ENCODE data around the gene NOLC1.

DNA sequence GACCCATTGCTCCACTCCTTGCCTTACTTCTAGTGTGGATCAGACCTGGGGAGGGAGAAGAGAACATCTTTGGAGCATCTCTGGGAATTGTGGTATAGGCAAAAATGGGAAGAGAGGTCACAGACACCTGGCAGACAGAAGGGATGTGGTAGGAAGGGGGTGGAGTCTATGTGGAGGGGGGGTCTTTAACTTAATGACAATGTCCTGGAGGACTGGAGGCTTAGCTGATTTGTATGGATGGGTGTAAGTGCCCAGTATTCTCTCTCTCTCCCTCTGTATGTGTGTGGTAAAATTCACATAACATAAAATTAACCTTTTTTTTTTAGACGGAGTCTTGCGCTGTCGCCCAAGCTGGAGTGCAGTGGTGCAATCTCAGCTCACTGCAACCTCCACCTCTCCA, 29.0 kb upstream of the NOLC1 start:
- TF ChIP-seq, protein P1, sequence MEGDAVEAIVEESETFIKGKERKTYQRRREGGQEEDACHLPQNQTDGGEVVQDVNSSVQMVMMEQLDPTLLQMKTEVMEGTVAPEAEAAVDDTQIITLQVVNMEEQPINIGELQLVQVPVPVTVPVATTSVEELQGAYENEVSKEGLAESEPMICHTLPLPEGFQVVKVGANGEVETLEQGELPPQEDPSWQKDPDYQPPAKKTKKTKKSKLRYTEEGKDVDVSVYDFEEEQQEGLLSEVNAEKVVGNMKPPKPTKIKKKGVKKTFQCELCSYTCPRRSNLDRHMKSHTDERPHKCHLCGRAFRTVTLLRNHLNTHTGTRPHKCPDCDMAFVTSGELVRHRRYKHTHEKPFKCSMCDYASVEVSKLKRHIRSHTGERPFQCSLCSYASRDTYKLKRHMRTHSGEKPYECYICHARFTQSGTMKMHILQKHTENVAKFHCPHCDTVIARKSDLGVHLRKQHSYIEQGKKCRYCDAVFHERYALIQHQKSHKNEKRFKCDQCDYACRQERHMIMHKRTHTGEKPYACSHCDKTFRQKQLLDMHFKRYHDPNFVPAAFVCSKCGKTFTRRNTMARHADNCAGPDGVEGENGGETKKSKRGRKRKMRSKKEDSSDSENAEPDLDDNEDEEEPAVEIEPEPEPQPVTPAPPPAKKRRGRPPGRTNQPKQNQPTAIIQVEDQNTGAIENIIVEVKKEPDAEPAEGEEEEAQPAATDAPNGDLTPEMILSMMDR (IDR thresholded peaks at IDR 0.05; ENCODE audit: insufficient read depth, low read length, poor library complexity, severe bottlenecking): no peak
- TF ChIP-seq EZH2phosphoT487 (conservative IDR thresholded peaks at IDR 0.05; ENCODE audit: low read length): no peak

All from SU-DHL-6 (cell line).